PFSK-1 (cell line): Measurements from ENCODE around the gene GMDS.

Experiments used
- FOXP2 ChIP-seq: optimal IDR thresholded peaks from 2 replicates; pipeline ENCODE3; 2011; ENCODE audit warnings: borderline replicate concordance, control low read depth, inconsistent platforms; ENCODE audit not compliant: insufficient read depth; ENCODE audit errors: extremely low read length, extremely low read depth
- POLR2AphosphoS5 ChIP-seq: IDR thresholded peaks from 2 replicates; pipeline ENCODE4 v1.6.1; 2012; ENCODE audit warnings: low read depth, mild to moderate bottlenecking, control low read depth, low read length, moderate library complexity
- SIN3A ChIP-seq: IDR thresholded peaks from 2 replicates; pipeline ENCODE4 v1.6.1; 2012; ENCODE audit warnings: mild to moderate bottlenecking, low read length, moderate library complexity, borderline replicate concordance; ENCODE audit not compliant: insufficient read depth
- TAF1 ChIP-seq: IDR thresholded peaks from 2 replicates; pipeline ENCODE4 v1.6.1; 2012; ENCODE audit warnings: low read length, control low read depth, borderline replicate concordance; ENCODE audit not compliant: insufficient read depth
- TF ChIP-seq, protein P1 (sequence below), 2 experiments: IDR thresholded peaks; 2 replicates each; pipeline versions ENCODE4 v1.6.1 to v1.8.0; 2011 to 2012; ENCODE audit warnings: low read depth in 2 of 2, low read length in 2 of 2, control low read depth in 1 of 2, inconsistent platforms in 1 of 2, mild to moderate bottlenecking in 1 of 2, moderate library complexity in 1 of 2; ENCODE audit not compliant: insufficient read depth in 1 of 2

GMDS gene

DNA sequence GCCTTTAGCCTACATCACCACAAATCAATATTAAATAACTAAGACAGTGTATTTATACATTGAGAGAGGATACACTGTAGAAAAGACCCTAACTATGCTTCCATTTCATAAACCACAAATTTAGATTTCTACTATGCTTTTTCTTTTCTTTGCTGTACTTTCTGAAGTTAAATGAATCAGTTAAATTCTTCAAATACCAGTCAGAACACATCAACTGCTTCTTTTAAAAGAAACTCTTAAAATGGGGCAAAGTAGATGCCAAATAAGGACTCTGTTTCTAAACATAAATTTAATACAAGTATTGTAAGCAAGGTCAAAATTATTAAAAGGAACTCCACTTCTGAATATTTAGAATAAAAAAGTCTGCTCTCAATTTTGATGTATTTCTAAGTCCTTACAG, 76.9 kb downstream of the GMDS start:
- no peak for TF ChIP-seq FOXP2
- TF ChIP-seq TAF1: no peak
- no peak for TF ChIP-seq SIN3A
- TF ChIP-seq POLR2AphosphoS5: no peak
- TF ChIP-seq, protein P1, sequence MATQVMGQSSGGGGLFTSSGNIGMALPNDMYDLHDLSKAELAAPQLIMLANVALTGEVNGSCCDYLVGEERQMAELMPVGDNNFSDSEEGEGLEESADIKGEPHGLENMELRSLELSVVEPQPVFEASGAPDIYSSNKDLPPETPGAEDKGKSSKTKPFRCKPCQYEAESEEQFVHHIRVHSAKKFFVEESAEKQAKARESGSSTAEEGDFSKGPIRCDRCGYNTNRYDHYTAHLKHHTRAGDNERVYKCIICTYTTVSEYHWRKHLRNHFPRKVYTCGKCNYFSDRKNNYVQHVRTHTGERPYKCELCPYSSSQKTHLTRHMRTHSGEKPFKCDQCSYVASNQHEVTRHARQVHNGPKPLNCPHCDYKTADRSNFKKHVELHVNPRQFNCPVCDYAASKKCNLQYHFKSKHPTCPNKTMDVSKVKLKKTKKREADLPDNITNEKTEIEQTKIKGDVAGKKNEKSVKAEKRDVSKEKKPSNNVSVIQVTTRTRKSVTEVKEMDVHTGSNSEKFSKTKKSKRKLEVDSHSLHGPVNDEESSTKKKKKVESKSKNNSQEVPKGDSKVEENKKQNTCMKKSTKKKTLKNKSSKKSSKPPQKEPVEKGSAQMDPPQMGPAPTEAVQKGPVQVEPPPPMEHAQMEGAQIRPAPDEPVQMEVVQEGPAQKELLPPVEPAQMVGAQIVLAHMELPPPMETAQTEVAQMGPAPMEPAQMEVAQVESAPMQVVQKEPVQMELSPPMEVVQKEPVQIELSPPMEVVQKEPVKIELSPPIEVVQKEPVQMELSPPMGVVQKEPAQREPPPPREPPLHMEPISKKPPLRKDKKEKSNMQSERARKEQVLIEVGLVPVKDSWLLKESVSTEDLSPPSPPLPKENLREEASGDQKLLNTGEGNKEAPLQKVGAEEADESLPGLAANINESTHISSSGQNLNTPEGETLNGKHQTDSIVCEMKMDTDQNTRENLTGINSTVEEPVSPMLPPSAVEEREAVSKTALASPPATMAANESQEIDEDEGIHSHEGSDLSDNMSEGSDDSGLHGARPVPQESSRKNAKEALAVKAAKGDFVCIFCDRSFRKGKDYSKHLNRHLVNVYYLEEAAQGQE (IDR thresholded peaks at IDR 0.05; ENCODE audit: insufficient read depth in 1 of 2, low read depth in 2 of 2, low read length in 2 of 2): no peak

DNA sequence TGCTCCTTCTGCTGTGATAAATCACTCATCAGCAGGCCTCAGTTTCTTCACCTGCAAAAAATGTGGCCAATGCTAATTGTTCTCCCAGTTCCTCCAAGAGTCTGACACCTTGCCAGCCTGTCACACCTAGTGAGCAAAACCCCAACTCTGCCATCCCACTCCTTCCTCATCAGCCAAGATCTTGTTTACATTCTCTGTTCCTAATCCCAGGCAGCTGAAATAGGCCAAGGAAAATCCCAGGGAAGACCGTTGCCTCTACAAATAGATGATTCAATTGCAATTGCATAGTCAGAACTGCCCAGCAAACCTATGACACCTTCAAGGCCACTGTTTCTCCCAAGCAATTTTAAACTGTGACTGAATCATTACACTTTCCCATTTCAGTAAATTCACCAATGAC, 78.7 kb downstream of the GMDS start:
- TF ChIP-seq POLR2AphosphoS5 (no peak), FOXP2 (no peak), TAF1 (no peak), SIN3A (no peak)
- TF ChIP-seq, protein P1 (IDR thresholded peaks at IDR 0.05; ENCODE audit: insufficient read depth in 1 of 2, low read depth in 2 of 2, low read length in 2 of 2): no peak

- TF ChIP-seq TAF1: no peak
- no peak for TF ChIP-seq POLR2AphosphoS5
- TF ChIP-seq FOXP2: no peak
- TF ChIP-seq, protein P1 (IDR thresholded peaks at IDR 0.05; ENCODE audit: insufficient read depth in 1 of 2, low read depth in 2 of 2, low read length in 2 of 2): no peak
- no peak for TF ChIP-seq SIN3A
These were observed 80.1 kb downstream of the GMDS start for GRCh38 chr6:2165286-2165685.

- TF ChIP-seq, protein P1 (IDR thresholded peaks at IDR 0.05; ENCODE audit: insufficient read depth in 1 of 2, low read depth in 2 of 2, low read length in 2 of 2): no peak
- TF ChIP-seq TAF1 (no peak), SIN3A (no peak), FOXP2 (no peak), POLR2AphosphoS5 (no peak)
These were observed 80.9 kb downstream of the GMDS start for GRCh38 chr6:2164481-2164880.

DNA sequence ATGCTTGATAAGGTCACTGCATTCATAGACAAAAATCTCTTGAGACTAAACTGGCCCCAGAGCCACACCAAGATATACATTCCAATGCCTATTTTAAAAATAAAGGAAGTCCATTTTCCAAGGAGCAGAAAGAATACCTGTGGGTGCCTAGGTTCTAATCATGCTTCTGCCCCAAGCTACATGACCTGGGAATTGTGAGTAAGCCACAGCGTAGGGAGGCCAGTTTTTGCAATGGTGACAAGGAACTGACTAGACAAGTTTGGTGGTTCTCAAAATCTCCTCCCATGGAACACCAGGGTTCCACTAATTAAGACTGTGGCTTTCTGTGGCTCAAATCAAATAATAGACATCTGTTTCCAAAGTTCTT, 83.3 kb downstream of the GMDS start:
- TF ChIP-seq TAF1 (no peak), POLR2AphosphoS5 (no peak)
